Measurements from ENCODE around the gene ERC1. TPM values are rescaled to one million over a fixed set of nuclear protein-coding genes. Genes with fewer than 3 reads are reported as not detected.

Gene ERC1
- polyA plus RNA-seq (2011; rRNA removed) (20.9 and 23.6 TPM in 2 replicates), polyA plus RNA-seq (2017; fragmentation: RNase III; extraction: RNeasy Plus Mini Kit Qiagen cat#74134 plus additional on column Dnase treatment) (12.6 to 14.2 TPM (median 13.6 TPM) in 3 replicates), polyA minus RNA-seq (2011; rRNA and poly(A)+ RNA removed) (56.9 and 91.7 TPM in 2 replicates)
- polyA plus RNA-seq (2012; cell fraction: cytosol; rRNA removed): 6.5 and 11.9 TPM in 2 replicates
- 9.8 and 13.5 TPM in 2 replicates for polyA plus RNA-seq (2012; cell fraction: nucleus; rRNA removed)

DNA sequence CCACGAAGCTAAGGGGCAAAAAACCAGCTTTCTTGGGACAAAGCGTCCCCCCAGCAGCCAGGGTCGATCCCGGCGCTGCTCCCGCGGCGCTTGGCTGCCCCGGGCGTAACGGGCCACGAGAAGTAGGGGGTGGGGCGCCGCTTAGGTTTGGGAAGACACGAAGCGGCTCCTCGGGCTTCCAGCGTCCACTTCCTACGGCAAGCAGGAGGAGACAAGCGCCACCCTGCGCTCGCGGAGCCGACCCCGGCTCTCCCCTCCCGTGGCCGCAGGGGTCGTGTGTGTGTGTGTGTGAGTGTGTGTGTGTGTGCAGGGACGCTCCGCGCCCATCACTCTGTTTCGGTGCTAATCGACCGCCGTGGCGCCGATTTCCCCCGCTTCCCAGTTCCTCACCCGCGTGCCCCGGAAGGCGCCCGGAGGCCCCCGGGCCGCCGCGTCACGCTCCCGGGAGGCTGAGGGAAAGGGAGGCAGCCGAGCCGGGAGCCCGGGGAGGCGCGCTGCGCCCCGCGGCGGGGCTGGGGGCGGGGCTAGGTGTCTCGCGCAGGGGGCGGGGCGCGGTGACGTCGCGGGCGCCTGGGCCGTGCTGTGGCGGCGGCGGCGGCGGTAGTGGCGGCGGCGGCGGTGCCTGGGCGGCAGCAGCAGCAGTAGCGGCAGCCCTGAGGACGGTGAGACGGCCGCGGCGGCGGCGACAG, at the start of gene ERC1:
ERC1 (plus strand) TSS at position 563 of the 689 bp plus-strand sequence. CDS start 36,681 bp downstream, outside the sequence.
- Histone ChIP-seq H3K9me3 (no peaks in the 10 kb centered on the region), H3K27ac (peak within 1 kb of the TSS; percentile 96 to 98), H3K4me2 (peak within 1 kb of the TSS; percentile 98), H3K4me1 (peaks cover 42% of the 10 kb centered on the region), H3K4me3 (peak within 1 kb of the TSS; percentile 93)
- DNase-seq (ENCODE audit: low read depth in 1 of 2, low spot score in 1 of 2): peak; percentile 88 to 96
- FAIRE-seq: no peak
- 0% methylated on average over 11 of the region's 87 CpGs for WGBS (ENCODE audit: missing lambda C conversion rate)
- CTCF ChIA-PET: interaction anchor here (0.6 to 1.2 kb wide), 3 partner anchors 39 to 102 kb away, joined by 3 to 6 read pairs (median 3); no protein-coding TSS in a partner anchor
- ATAC-seq: peak; percentile 87
- POLR2A ChIA-PET: interaction anchor here (1.0 to 3.0 kb wide), 3 partner anchors 42 to 592 kb away, joined by 5 to 20 read pairs (median 6); partner anchors contain the start of gene RAD52
- TF ChIP-seq EHMT2 (IDR thresholded peaks at IDR 0.05; ENCODE audit: low read depth) (no peak), MAZ (IDR thresholded peaks at IDR 0.05; ENCODE audit: borderline replicate concordance, low read depth, low read length) (peak; percentile 52; the same call in 1 of the 2 replicates), NPAS2 (CRISPR knock-in tag; IDR thresholded peaks at IDR 0.05; ENCODE audit: borderline replicate concordance) (no peak), BHLHE40 (IDR thresholded peaks at IDR 0.05; ENCODE audit: low read depth, low read length) (no peak), GATA3 (IDR thresholded peaks at IDR 0.05; ENCODE audit: borderline replicate concordance) (peak; percentile 54; the same call in 1 of the 2 replicates), KDM5A (IDR thresholded peaks at IDR 0.05) (no peak), EP300 (IDR thresholded peaks at IDR 0.05) (no peak), EHF (CRISPR knock-in tag; IDR thresholded peaks at IDR 0.05) (peak; percentile 72; the same call in 1 of the 2 replicates), CEBPB (IDR thresholded peaks at IDR 0.05) (no peak), POLR2A (IDR thresholded peaks at IDR 0.05; ENCODE audit: low read length) (peak; percentile 51), RFX5 (IDR thresholded peaks at IDR 0.05) (no peak), ZFP36 (IDR thresholded peaks at IDR 0.05; ENCODE audit: borderline replicate concordance, partially characterized antibody) (no peak), ZSCAN20 (CRISPR knock-in tag; IDR thresholded peaks at IDR 0.05) (no peak), JUN (IDR thresholded peaks at IDR 0.05) (peak; percentile 84 to 96), FOXS1 (CRISPR knock-in tag; IDR thresholded peaks at IDR 0.05) (no peak), ZNF302 (CRISPR knock-in tag; IDR thresholded peaks at IDR 0.05) (no peak), CBX2 (IDR thresholded peaks at IDR 0.05; ENCODE audit: borderline replicate concordance, low read depth) (no peak), POLR2AphosphoS2 (conservative IDR thresholded peaks at IDR 0.05; ENCODE audit: low read length) (no peak), CBX8 (IDR thresholded peaks at IDR 0.05) (no peak), MAFK (IDR thresholded peaks at IDR 0.05; ENCODE audit: partially characterized antibody) (no peak)
- TF ChIP-seq, protein P1, sequence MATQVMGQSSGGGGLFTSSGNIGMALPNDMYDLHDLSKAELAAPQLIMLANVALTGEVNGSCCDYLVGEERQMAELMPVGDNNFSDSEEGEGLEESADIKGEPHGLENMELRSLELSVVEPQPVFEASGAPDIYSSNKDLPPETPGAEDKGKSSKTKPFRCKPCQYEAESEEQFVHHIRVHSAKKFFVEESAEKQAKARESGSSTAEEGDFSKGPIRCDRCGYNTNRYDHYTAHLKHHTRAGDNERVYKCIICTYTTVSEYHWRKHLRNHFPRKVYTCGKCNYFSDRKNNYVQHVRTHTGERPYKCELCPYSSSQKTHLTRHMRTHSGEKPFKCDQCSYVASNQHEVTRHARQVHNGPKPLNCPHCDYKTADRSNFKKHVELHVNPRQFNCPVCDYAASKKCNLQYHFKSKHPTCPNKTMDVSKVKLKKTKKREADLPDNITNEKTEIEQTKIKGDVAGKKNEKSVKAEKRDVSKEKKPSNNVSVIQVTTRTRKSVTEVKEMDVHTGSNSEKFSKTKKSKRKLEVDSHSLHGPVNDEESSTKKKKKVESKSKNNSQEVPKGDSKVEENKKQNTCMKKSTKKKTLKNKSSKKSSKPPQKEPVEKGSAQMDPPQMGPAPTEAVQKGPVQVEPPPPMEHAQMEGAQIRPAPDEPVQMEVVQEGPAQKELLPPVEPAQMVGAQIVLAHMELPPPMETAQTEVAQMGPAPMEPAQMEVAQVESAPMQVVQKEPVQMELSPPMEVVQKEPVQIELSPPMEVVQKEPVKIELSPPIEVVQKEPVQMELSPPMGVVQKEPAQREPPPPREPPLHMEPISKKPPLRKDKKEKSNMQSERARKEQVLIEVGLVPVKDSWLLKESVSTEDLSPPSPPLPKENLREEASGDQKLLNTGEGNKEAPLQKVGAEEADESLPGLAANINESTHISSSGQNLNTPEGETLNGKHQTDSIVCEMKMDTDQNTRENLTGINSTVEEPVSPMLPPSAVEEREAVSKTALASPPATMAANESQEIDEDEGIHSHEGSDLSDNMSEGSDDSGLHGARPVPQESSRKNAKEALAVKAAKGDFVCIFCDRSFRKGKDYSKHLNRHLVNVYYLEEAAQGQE (IDR thresholded peaks at IDR 0.05): peak; percentile 46
- TF ChIP-seq, protein P2, sequence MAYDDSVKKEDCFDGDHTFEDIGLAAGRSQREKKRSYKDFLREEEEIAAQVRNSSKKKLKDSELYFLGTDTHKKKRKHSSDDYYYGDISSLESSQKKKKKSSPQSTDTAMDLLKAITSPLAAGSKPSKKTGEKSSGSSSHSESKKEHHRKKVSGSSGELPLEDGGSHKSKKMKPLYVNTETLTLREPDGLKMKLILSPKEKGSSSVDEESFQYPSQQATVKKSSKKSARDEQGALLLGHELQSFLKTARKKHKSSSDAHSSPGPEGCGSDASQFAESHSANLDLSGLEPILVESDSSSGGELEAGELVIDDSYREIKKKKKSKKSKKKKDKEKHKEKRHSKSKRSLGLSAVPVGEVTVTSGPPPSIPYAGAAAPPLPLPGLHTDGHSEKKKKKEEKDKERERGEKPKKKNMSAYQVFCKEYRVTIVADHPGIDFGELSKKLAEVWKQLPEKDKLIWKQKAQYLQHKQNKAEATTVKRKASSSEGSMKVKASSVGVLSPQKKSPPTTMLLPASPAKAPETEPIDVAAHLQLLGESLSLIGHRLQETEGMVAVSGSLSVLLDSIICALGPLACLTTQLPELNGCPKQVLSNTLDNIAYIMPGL (CRISPR knock-in tag; IDR thresholded peaks at IDR 0.05; ENCODE audit: borderline replicate concordance): no peak; the same call in none of the 2 replicates
- TF ChIP-seq, protein P3, sequence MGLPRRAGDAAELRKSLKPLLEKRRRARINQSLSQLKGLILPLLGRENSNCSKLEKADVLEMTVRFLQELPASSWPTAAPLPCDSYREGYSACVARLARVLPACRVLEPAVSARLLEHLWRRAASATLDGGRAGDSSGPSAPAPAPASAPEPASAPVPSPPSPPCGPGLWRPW (IDR thresholded peaks at IDR 0.05): no peak
- TF ChIP-seq, protein P4, sequence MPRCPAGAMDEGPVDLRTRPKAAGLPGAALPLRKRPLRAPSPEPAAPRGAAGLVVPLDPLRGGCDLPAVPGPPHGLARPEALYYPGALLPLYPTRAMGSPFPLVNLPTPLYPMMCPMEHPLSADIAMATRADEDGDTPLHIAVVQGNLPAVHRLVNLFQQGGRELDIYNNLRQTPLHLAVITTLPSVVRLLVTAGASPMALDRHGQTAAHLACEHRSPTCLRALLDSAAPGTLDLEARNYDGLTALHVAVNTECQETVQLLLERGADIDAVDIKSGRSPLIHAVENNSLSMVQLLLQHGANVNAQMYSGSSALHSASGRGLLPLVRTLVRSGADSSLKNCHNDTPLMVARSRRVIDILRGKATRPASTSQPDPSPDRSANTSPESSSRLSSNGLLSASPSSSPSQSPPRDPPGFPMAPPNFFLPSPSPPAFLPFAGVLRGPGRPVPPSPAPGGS (IDR thresholded peaks at IDR 0.05): peak; percentile 79
- TF ChIP-seq, protein P5, sequence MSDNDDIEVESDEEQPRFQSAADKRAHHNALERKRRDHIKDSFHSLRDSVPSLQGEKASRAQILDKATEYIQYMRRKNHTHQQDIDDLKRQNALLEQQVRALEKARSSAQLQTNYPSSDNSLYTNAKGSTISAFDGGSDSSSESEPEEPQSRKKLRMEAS (IDR thresholded peaks at IDR 0.05): peak; percentile 93
- TF ChIP-seq, protein P6, sequence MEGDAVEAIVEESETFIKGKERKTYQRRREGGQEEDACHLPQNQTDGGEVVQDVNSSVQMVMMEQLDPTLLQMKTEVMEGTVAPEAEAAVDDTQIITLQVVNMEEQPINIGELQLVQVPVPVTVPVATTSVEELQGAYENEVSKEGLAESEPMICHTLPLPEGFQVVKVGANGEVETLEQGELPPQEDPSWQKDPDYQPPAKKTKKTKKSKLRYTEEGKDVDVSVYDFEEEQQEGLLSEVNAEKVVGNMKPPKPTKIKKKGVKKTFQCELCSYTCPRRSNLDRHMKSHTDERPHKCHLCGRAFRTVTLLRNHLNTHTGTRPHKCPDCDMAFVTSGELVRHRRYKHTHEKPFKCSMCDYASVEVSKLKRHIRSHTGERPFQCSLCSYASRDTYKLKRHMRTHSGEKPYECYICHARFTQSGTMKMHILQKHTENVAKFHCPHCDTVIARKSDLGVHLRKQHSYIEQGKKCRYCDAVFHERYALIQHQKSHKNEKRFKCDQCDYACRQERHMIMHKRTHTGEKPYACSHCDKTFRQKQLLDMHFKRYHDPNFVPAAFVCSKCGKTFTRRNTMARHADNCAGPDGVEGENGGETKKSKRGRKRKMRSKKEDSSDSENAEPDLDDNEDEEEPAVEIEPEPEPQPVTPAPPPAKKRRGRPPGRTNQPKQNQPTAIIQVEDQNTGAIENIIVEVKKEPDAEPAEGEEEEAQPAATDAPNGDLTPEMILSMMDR (IDR thresholded peaks at IDR 0.05): no peak
- TF ChIP-seq, protein P7, sequence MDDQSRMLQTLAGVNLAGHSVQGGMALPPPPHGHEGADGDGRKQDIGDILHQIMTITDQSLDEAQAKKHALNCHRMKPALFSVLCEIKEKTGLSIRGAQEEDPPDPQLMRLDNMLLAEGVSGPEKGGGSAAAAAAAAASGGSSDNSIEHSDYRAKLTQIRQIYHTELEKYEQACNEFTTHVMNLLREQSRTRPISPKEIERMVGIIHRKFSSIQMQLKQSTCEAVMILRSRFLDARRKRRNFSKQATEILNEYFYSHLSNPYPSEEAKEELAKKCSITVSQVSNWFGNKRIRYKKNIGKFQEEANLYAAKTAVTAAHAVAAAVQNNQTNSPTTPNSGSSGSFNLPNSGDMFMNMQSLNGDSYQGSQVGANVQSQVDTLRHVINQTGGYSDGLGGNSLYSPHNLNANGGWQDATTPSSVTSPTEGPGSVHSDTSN (IDR thresholded peaks at IDR 0.05): no peak
- TF ChIP-seq, protein P8, sequence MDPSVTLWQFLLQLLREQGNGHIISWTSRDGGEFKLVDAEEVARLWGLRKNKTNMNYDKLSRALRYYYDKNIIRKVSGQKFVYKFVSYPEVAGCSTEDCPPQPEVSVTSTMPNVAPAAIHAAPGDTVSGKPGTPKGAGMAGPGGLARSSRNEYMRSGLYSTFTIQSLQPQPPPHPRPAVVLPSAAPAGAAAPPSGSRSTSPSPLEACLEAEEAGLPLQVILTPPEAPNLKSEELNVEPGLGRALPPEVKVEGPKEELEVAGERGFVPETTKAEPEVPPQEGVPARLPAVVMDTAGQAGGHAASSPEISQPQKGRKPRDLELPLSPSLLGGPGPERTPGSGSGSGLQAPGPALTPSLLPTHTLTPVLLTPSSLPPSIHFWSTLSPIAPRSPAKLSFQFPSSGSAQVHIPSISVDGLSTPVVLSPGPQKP (IDR thresholded peaks at IDR 0.05; ENCODE audit: low read depth, low read length): no peak
